ENCODE data around the gene AIM2.

Gene AIM2

DNA sequence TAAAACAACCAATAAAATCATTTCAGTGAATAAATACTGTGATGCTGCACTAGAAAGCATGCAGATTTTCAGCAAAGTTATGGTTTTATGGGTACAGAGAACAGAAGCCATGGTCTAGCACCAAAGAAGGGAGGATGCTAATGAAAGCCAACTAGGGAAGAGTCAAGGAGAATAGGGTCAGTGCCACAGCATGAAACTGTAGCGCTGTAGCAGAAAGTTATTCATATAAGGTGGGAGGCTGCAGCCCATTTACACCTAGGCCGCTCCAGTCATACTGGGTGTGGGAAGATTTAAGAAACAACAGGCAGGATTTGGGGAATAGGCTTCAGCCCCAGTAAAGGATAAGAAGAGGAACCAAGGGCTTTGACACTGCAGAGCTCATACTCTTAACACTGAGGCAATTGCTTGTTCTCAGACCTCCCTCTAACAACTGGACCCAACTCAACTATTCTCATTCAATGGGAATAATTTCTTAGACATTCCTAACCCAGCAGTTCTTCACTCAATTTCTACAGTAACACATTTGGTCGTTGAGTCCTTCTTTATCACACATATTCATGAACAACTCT, 62.5 kb downstream of the AIM2 start:
- DNase-seq = no peak

DNA sequence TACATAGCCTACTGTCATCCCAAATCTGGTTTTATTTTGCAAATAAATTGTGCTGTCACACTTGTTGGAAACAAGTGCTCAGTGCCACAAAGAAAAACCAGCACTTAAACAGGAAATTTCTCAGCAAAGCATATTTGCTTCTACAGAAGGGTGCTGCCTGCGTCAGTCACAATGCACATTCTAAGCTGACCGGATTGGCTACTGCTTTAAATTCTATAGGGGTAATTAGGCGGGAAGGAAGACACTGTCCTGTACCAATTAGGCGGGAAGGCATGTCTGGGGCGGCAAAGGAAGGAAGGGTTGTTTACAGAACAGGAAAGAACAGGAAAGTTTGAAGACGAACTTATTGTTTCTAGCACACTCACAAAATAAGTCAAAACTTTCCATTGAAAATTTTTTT, 64.1 kb downstream of the AIM2 start:
- peak; percentile 76 for DNase-seq

Measured in CD4-positive, alpha-beta T cell treated with Interleukin-4 for 4 hours (primary cell).